ENCODE data around the gene PLXNC1. TPM values are rescaled to one million over a fixed set of nuclear protein-coding genes. Genes with fewer than 3 reads are reported as not detected.

Gene PLXNC1
- total and polyA plus RNA-seq, 8 donors: 7.3 to 55.9 (median 11.1) TPM

- DNase-seq: no peak
- H3K36me3 ChIP-seq: peaks cover 0 to 77% of the 10 kb centered on the region in 2 donors
- intact Hi-C loops (cut with DNase I): no loop called here
- TF ChIP-seq, protein P1, sequence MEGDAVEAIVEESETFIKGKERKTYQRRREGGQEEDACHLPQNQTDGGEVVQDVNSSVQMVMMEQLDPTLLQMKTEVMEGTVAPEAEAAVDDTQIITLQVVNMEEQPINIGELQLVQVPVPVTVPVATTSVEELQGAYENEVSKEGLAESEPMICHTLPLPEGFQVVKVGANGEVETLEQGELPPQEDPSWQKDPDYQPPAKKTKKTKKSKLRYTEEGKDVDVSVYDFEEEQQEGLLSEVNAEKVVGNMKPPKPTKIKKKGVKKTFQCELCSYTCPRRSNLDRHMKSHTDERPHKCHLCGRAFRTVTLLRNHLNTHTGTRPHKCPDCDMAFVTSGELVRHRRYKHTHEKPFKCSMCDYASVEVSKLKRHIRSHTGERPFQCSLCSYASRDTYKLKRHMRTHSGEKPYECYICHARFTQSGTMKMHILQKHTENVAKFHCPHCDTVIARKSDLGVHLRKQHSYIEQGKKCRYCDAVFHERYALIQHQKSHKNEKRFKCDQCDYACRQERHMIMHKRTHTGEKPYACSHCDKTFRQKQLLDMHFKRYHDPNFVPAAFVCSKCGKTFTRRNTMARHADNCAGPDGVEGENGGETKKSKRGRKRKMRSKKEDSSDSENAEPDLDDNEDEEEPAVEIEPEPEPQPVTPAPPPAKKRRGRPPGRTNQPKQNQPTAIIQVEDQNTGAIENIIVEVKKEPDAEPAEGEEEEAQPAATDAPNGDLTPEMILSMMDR (IDR thresholded peaks at IDR 0.05): no peak
- no peak overlapping the region for H3K4me3 ChIP-seq
- no peak for ATAC-seq
- H3K4me1 ChIP-seq: peaks cover 15 to 40% of the 10 kb centered on the region in 2 donors
- H3K9me3 ChIP-seq: no peaks in the 10 kb centered on the region
- H3K27me3 ChIP-seq: no peaks in the 10 kb centered on the region
- no peak overlapping the region for H3K27ac ChIP-seq
These were observed 137.7 kb downstream of the PLXNC1 start for GRCh38 chr12:94285943-94286582.

DNA sequence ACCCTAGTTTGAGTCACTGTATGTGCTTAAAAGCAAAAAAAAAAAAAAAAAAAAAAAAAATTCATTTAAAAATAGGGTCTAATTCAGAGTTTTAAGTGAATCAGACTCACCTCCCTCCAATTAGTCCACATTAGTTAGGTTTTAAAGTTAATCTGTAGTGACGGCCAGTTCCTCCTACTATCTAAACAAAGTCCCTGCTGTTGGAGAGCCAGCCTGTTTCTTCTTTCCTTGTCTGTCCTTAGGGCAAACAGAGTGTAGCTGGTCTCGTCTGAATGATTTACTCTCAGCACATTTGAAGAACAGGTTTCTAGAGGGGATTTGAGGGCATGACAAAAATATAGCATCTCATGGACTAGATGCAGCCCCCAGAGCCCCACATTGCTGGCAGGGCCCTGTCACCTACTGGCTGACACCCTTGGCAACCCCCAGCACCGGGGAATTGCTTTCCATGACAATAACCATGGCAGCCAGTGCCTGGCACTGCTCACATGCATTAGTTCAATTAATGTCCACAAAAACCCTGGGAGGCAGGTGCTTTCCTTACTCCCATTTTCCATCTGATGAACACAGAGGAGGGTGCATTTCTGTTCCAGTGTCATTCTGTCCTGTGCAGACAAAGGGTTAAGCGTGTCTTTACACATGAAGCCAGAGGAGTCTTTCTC, 138.3 kb downstream of the PLXNC1 start:
- TF ChIP-seq, protein P1 (IDR thresholded peaks at IDR 0.05): no peak
- no peak for DNase-seq
- H3K9me3 ChIP-seq: no peaks in the 10 kb centered on the region
- H3K4me1 ChIP-seq: peaks cover 15 to 36% of the 10 kb centered on the region in 2 donors
- intact Hi-C loops (cut with DNase I): no loop called here
- ATAC-seq: no peak
- no peaks in the 10 kb centered on the region for H3K27me3 ChIP-seq
- no peak overlapping the region for H3K27ac ChIP-seq
- H3K36me3 ChIP-seq: peaks cover 0 to 74% of the 10 kb centered on the region in 2 donors
- no peak overlapping the region for H3K4me3 ChIP-seq

- H3K4me3 ChIP-seq: no peak overlapping the region
- TF ChIP-seq, protein P1 (IDR thresholded peaks at IDR 0.05): no peak
- peaks cover 14 to 30% of the 10 kb centered on the region in 2 donors for H3K4me1 ChIP-seq
- no peaks in the 10 kb centered on the region for H3K9me3 ChIP-seq
- no peak for DNase-seq
- intact Hi-C loops (cut with DNase I): no loop called here
- no peaks in the 10 kb centered on the region for H3K27me3 ChIP-seq
- ATAC-seq: no peak
- H3K36me3 ChIP-seq: peaks cover 0 to 75% of the 10 kb centered on the region in 2 donors
- no peak overlapping the region for H3K27ac ChIP-seq
These were observed 138.9 kb downstream of the PLXNC1 start for GRCh38 chr12:94287245-94287628.

DNA sequence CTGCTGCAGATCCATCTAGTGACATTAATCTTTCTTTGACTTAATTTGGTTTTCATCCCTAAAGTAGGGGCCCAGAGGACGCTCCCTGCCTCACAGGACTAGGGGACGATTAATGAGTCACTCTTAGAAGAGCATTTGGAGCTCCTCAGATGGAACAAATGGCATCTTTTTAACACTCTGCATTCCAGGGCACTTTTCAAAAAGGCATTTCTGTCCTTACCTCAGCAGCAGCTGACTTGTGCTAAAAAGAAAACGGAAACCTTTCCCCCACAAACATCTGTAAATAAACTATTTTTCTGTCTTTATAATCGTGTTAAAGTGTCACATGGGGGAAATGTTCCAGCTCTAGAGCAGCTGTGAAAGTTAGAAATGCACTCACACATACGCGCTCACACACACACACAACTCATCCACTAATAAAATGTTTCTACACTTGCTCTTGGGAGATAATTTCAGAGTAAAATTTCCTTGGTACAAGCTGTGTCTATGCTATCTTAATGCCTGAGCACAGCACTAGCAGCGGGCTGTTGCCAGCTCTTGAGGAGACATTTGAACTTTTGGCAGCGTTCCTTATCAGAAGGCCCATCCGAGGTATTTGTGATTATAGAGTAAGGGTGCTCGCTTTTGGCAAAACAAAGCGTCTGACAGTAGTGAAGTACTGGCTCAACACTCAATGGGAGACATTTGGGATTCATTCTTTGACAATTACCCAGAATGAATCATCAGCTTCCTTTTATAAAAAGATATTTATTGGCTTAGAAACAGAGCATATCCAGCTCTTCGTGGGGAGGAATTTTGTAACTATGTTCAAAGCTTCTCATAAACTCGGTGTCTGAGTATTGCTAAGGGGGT, 141.3 kb downstream of the PLXNC1 start:
- intact Hi-C loops (cut with DNase I): no loop called here

More for the DNA sequence above, 141.3 kb downstream of the PLXNC1 start:
- no peaks in the 10 kb centered on the region for H3K9me3 ChIP-seq
- DNase-seq (peak in 1 of 4 donors; percentile 42), ATAC-seq (peak; percentile 59)
- H3K36me3 ChIP-seq: peaks cover 0 to 81% of the 10 kb centered on the region in 2 donors
- no peaks in the 10 kb centered on the region for H3K27me3 ChIP-seq
- H3K4me1 ChIP-seq: peaks cover 9 to 18% of the 10 kb centered on the region in 2 donors
- H3K27ac ChIP-seq: peak overlapping the region; percentile 50 to 72
- no peak overlapping the region for H3K4me3 ChIP-seq
- TF ChIP-seq, protein P1 (IDR thresholded peaks at IDR 0.05): no peak
